ENCODE measurements around the gene TMEM273.

Gene TMEM273

DNA sequence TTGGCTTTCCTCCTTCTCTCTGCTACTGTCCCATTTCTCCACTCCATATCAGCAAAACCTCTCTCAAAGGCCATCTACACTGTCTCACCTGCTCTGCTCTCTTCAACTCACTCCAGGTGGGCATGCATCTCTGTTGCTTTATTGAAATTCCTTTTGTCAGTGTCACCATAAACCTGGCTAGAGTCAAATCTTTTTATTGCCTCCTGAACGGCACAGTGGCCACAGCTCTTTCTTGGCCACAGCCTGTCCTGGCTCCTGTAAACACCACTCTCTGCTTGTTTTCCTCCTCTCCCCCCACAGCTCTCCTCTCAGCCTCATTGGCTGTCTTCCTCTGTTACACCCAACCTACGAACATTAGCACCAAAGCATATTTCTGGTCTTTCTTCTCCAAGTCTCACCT is 31.1 kb upstream of the TMEM273 start:
- TF ChIP-seq, protein P1, sequence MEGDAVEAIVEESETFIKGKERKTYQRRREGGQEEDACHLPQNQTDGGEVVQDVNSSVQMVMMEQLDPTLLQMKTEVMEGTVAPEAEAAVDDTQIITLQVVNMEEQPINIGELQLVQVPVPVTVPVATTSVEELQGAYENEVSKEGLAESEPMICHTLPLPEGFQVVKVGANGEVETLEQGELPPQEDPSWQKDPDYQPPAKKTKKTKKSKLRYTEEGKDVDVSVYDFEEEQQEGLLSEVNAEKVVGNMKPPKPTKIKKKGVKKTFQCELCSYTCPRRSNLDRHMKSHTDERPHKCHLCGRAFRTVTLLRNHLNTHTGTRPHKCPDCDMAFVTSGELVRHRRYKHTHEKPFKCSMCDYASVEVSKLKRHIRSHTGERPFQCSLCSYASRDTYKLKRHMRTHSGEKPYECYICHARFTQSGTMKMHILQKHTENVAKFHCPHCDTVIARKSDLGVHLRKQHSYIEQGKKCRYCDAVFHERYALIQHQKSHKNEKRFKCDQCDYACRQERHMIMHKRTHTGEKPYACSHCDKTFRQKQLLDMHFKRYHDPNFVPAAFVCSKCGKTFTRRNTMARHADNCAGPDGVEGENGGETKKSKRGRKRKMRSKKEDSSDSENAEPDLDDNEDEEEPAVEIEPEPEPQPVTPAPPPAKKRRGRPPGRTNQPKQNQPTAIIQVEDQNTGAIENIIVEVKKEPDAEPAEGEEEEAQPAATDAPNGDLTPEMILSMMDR (IDR thresholded peaks at IDR 0.05; ENCODE audit: control insufficient read depth, extremely low read depth, insufficient read depth): no peak
- H3K4me3 ChIP-seq (ENCODE audit: low read depth, low read length): no peak overlapping the region
- DNase-seq (ENCODE audit: low read depth): peak; percentile 3

DNA sequence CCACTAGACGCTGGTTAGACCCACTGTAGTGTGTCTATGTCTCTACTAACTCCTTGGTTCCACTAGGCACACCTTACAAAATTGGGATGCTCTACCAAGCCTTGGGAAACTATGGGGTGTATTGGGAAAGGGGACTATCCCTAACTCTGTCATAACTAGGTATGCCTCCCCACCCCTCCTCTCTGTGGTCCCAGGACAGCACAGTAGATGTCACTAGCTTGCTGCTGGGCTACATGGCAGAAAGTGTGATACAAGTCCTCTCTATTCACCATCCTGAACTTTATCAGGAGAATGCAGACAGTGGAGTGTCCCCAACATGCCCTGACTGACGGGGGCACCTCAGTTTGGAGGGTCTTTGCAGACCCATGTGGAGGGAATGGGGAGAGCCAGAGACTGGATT is 30.3 kb upstream of the TMEM273 start:
- no peak for DNase-seq (ENCODE audit: low read depth)
- H3K4me3 ChIP-seq (ENCODE audit: low read depth, low read length): no peak overlapping the region
- TF ChIP-seq, protein P1 (IDR thresholded peaks at IDR 0.05; ENCODE audit: control insufficient read depth, extremely low read depth, insufficient read depth): no peak

DNA sequence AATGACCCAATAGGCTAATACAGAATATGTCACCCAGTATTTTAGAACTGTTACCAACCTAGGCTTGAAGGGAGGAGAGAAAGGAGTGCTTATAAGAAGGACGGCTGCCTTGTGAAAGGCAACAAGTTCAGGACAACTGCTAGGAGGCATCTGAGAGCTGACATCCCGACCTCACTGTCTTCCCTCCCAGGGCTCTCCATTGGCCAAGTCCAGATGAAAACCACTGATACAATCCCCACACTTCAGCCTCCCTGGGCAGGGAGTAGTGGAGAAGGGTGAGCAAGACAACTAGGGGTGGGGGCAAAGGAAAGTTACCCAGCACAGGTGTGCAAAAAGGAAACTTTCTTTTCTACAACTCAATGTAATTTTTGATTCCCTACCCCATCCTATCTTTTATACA is 29.5 kb upstream of the TMEM273 start:
- DNase-seq (ENCODE audit: low read depth): no peak
- TF ChIP-seq, protein P1 (IDR thresholded peaks at IDR 0.05; ENCODE audit: control insufficient read depth, extremely low read depth, insufficient read depth): no peak
- no peak overlapping the region for H3K4me3 ChIP-seq (ENCODE audit: low read depth, low read length)

DNA sequence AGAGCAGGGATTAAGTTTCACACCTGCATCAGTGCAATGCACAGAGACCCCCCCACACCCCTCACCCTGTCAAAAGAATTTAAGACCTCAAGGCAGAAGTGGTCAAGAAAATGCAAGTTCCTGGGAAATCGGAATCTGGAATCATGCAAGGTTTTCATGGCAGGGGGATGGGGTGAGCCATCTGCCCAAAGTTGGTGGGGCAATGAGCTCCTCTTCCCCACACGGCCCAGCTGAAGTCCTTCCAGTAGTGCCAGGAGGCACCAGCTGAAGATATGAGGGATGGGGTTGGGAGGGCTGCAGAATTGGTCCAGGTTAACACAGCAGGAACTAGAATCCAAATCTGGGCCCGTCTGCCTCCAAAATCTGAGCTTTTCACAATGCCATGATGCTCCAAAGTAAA is 25.0 kb upstream of the TMEM273 start:
- no peak overlapping the region for H3K4me3 ChIP-seq (ENCODE audit: low read depth, low read length)
- DNase-seq (ENCODE audit: low read depth): no peak
- TF ChIP-seq, protein P1 (IDR thresholded peaks at IDR 0.05; ENCODE audit: control insufficient read depth, extremely low read depth, insufficient read depth): no peak

DNA sequence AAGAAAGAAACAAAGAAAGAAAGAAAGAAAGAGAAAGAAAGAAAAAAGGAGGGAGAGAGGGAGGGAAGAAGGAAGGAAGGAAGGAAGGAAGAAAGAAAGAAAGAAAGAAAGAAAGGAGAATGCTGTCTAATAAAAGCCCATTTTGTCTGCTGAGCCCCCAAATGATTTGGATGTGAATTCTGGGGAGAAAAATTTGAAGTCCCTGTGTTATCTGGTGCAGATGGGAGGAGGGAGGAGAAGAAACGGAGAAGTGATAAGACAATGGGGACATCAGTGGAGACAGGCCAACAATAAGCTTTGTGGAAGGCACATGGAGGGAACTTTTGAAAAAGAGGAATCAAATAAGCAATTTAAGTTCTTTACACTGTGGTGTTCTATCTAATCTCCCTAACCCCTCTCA is 24.6 kb upstream of the TMEM273 start:
- no peak for DNase-seq (ENCODE audit: low read depth)
- TF ChIP-seq, protein P1 (IDR thresholded peaks at IDR 0.05; ENCODE audit: control insufficient read depth, extremely low read depth, insufficient read depth): no peak
- H3K4me3 ChIP-seq (ENCODE audit: low read depth, low read length): no peak overlapping the region

DNA sequence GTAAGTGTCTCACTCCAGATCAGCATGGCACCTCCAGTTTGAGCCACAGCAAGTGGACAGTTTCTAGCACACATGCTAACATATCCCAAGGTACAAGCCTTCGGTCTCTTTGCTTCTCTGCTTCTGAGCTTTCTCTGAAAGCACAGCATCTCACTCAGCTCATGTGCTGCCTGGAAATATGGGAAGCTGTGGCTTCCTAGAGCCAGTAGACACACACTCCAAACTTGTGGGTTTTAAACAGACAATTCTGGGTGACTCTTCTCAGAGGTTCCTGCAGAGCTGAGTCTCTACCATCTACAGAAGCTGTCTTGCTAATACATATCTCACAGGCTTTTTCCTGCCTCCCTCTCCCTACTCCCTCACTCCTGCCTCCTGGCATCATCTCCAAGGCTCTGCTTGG is 23.9 kb upstream of the TMEM273 start:
- no peak for DNase-seq (ENCODE audit: low read depth)
- TF ChIP-seq, protein P1 (IDR thresholded peaks at IDR 0.05; ENCODE audit: control insufficient read depth, extremely low read depth, insufficient read depth): no peak
- H3K4me3 ChIP-seq (ENCODE audit: low read depth, low read length): no peak overlapping the region

DNA sequence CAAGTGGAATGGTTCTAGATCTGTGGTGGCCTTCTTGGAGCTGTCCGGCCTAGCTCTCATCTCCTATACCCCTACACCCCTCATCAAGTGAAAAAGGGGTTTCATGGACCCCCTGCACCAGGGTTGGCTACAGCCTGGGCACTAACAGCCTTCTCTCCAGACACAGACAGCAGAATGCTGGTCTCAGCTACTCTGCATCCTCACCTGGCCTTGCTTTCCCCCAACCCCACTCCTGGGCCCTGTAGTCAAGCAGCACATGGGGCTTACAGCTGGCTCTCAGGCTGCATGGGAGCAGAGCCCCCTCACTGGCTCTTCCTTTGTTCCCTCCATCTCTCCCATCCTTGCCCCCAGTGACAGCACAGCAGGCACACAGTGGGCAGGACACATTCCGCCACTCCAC is 20.8 kb upstream of the TMEM273 start:
- TF ChIP-seq, protein P1 (IDR thresholded peaks at IDR 0.05; ENCODE audit: control insufficient read depth, extremely low read depth, insufficient read depth): no peak
- DNase-seq (ENCODE audit: low read depth): no peak
- H3K4me3 ChIP-seq (ENCODE audit: low read depth, low read length): no peak overlapping the region
